Measurements from ENCODE around the gene AP3S2. TPM values are rescaled to one million over a fixed set of nuclear protein-coding genes. Genes with fewer than 3 reads are reported as not detected.
A peak's percentile ranks its signal among the peaks of the same experiment; 100 is the strongest.

Gene AP3S2
- total and polyA plus RNA-seq, 2 of the 4 experiments (the other 2 are of a cell fraction) = 12.6 to 34.1 TPM

- Histone ChIP-seq H2BK120ac (ENCODE audit: low read depth, low read length) (no peak overlapping the region), H4K8ac (ENCODE audit: low read depth in 2 of 2, low read length in 2 of 2) (no peak overlapping the region), H2BK20ac (ENCODE audit: low read depth, low read length) (no peak overlapping the region), H3K4ac (ENCODE audit: low read depth, low read length) (no peak overlapping the region), H3K9me3 (ENCODE audit: control insufficient read depth, insufficient read depth, low read length) (no peaks in the 10 kb centered on the region), H4K91ac (ENCODE audit: insufficient read depth, low read depth, low read length) (no peak overlapping the region), H3K18ac (ENCODE audit: low read depth, low read length) (no peak overlapping the region), H4K20me1 (ENCODE audit: insufficient read depth, low read length) (no peaks in the 10 kb centered on the region), H3K9ac (ENCODE audit: low read depth, low read length) (no peak overlapping the region), H3K27me3 (ENCODE audit: control insufficient read depth, insufficient read depth, low read length) (no peaks in the 10 kb centered on the region), H2AK5ac (ENCODE audit: low read depth, low read length) (no peak overlapping the region), H4K5ac (ENCODE audit: low read depth, low read length) (no peak overlapping the region), H3K23ac (ENCODE audit: low read depth, low read length) (no peak overlapping the region), H3K56ac (ENCODE audit: extremely low read depth, insufficient read depth, low read length) (no peak overlapping the region), H3K14ac (replicated peaks; ENCODE audit: low read depth, low read length) (no peak overlapping the region), H2AK9ac (replicated peaks; ENCODE audit: low read depth, low read length, poor library complexity) (no peak overlapping the region), H3K9me1 (ENCODE audit: insufficient read depth, low read length) (no peaks in the 10 kb centered on the region), H3K4me3 (ENCODE audit: insufficient read depth, low read depth, low read length) (no peak overlapping the region), H3K79me1 (ENCODE audit: low read depth in 1 of 2, low read length in 2 of 2) (peaks cover 0 to under 1% of the 10 kb centered on the region in 2 experiments; a peak in 2 of 4 replicates), H2BK5ac (ENCODE audit: low read depth, low read length, poor library complexity, severe bottlenecking) (no peak overlapping the region), H3K4me1 (ENCODE audit: control insufficient read depth, insufficient read depth, low read length) (no peaks in the 10 kb centered on the region), H3K36me3 (ENCODE audit: control insufficient read depth, insufficient read depth, low read length) (peaks cover 17% of the 10 kb centered on the region), H2BK15ac (ENCODE audit: low read depth, low read length) (no peak overlapping the region), H2AFZ (replicated peaks; ENCODE audit: low read length, poor library complexity) (no peak overlapping the region), H3K4me2 (ENCODE audit: low read depth, low read length) (no peak overlapping the region), H3K27ac (ENCODE audit: insufficient read depth, low read length) (no peak overlapping the region)
- DNase-seq (peak; percentile 47), ATAC-seq (ENCODE audit: low read depth) (peak; percentile 52)
- dilution Hi-C loops (cut with HindIII; ENCODE audit: low sequenced_read_pairs, unreplicated experiment) (no loop called here), in situ Hi-C loops (cut with MboI; ENCODE audit: low sequenced_read_pairs) (loop anchor here (5.0 to 10.0 kb wide), 2 partner anchors 174 to 326 kb away; no protein-coding TSS in a partner anchor), intact Hi-C loops (cut with micrococcal nuclease) (loop anchor here (1.0 kb wide), 3 partner anchors 173 to 323 kb away; no protein-coding TSS in a partner anchor)
- ChIA-PET CTCF (interaction anchor here (0.6 to 1.5 kb wide), 7 partner anchors 9 to 181 kb away, joined by 3 to 6 read pairs (median 4); no protein-coding TSS in a partner anchor), POLR2A (ENCODE audit: unreplicated experiment) (interaction anchor here (0.6 kb wide), 1 partner anchor 14 kb away, joined by 4 read pairs; the partner anchor contains the start of gene ARPIN)
- TF ChIP-seq ELK1 (IDR thresholded peaks at IDR 0.05; ENCODE audit: borderline replicate concordance, low read depth, low read length) (no peak), RCOR1 (IDR thresholded peaks at IDR 0.05; ENCODE audit: insufficient replicate concordance, low read length) (no peak), SMC3 (IDR thresholded peaks at IDR 0.05; ENCODE audit: low read depth, low read length) (peak; percentile 65), CTCF (conservative IDR thresholded peaks at IDR 0.05; ENCODE audit: low read depth, low read length) (peak; percentile 62), RAD21 (IDR thresholded peaks at IDR 0.05; ENCODE audit: low read length) (peak; percentile 69), BHLHE40 (IDR thresholded peaks at IDR 0.05; ENCODE audit: low read depth, low read length) (no peak), MAFK (IDR thresholded peaks at IDR 0.05; ENCODE audit: low read depth, low read length) (no peak), CEBPB (IDR thresholded peaks at IDR 0.05; ENCODE audit: low read depth, low read length) (no peak), CHD1 (IDR thresholded peaks at IDR 0.05; ENCODE audit: low read depth, low read length) (no peak)
- no CpG with 5 or more reads among the region's 7 CpGs for WGBS, 2 experiments (ENCODE audit: extremely low coverage in 2 of 2, insufficient read length in 1 of 2)
- BruUV-seq (replicated peaks) = no TSS peak
Measured at GRCh38 chr15:89898614-89899294, 5.0 kb upstream of the AP3S2 start.
